MM.1S (cell line): ENCODE measurements around the gene KCNIP1.

Experiments
- DNase-seq: peaks from one replicate; pipeline ENCODE4 v3.0.0-alpha.2; 2015
- H2AFZ ChIP-seq: fragments of 300-600 bp; sonication (generic); 2 replicates; pipeline ENCODE4 v1.6.0; 2016; ENCODE audit warnings: antibody characterized with exemption, low read length
- H3F3A ChIP-seq: fragments of 300-600 bp; sonication (generic); 2 replicates; pipeline ENCODE4 v1.6.1; 2016; ENCODE audit warnings: mild to moderate bottlenecking, antibody characterized with exemption, low read length, moderate library complexity, mixed read lengths; ENCODE audit not compliant: insufficient read depth
- H3K27ac ChIP-seq: fragments of 300-600 bp; sonication (generic); 2 replicates; pipeline ENCODE4 v1.5.1; 2016; ENCODE audit warnings: mild to moderate bottlenecking, low read length
- H3K27me3 ChIP-seq: fragments of 300-600 bp; sonication (generic); replicated peaks from 2 replicates; pipeline ENCODE4 v1.6.0; 2016; ENCODE audit warnings: low read length; ENCODE audit not compliant: insufficient read depth
- H3K36me3 ChIP-seq: fragments of 300-600 bp; sonication (generic); replicated peaks from 2 replicates; pipeline ENCODE4 v1.6.1; 2016; ENCODE audit warnings: mild to moderate bottlenecking, low read length, mixed read lengths; ENCODE audit not compliant: insufficient read depth
- H3K4me1 ChIP-seq: fragments of 300-600 bp; sonication (generic); 2 replicates; pipeline ENCODE4 v1.6.1; 2016; ENCODE audit warnings: low read length, mixed read lengths
- H3K4me2 ChIP-seq: fragments of 300-600 bp; sonication (generic); 2 replicates; pipeline ENCODE4 v1.6.0; 2016; ENCODE audit warnings: low read depth, low read length
- H3K4me3 ChIP-seq: fragments of 300-600 bp; sonication (generic); 2 replicates; pipeline ENCODE4 v1.5.1; 2016; ENCODE audit warnings: low read length, mixed read lengths
- H3K79me2 ChIP-seq: fragments of 300-600 bp; sonication (generic); 2 replicates; pipeline ENCODE4 v1.6.1; 2016; ENCODE audit warnings: mixed run types, low read length, mixed read lengths
- H3K9ac ChIP-seq: fragments of 300-600 bp; sonication (generic); 2 replicates; pipeline ENCODE4 v1.6.1; 2016; ENCODE audit warnings: low read length, mixed read lengths
- H3K9me2 ChIP-seq: fragments of 300-600 bp; sonication (generic); replicated peaks from 2 replicates; pipeline ENCODE4 v1.6.1; 2016; ENCODE audit warnings: mild to moderate bottlenecking, low read length, mixed read lengths; ENCODE audit not compliant: insufficient read depth
- H3K9me3 ChIP-seq: fragments of 300-600 bp; sonication (generic); replicated peaks from 2 replicates; pipeline ENCODE4 v1.6.1; 2016; ENCODE audit warnings: mild to moderate bottlenecking, low read length, mixed read lengths; ENCODE audit not compliant: insufficient read depth
- H4K20me1 ChIP-seq: fragments of 300-600 bp; sonication (generic); 2 replicates; pipeline ENCODE4 v1.6.1; 2016; ENCODE audit warnings: mild to moderate bottlenecking, low read length, moderate library complexity, mixed read lengths; ENCODE audit not compliant: insufficient read depth
- EZH2 ChIP-seq: fragments of 300-600 bp; sonication (generic); optimal IDR thresholded peaks from 2 replicates; pipeline ENCODE3; 2017; ENCODE audit warnings: low read depth, mild to moderate bottlenecking, antibody characterized with exemption, low read length, mixed read lengths
- EZH2phosphoT487 ChIP-seq: fragments of 300-600 bp; sonication (generic); IDR thresholded peaks from 2 replicates; pipeline ENCODE4 v1.6.1; 2018; ENCODE audit warnings: antibody characterized with exemption, low read length
- TF ChIP-seq, protein P1 (sequence below): fragments of 300-600 bp; sonication (generic); IDR thresholded peaks from 2 replicates; pipeline ENCODE4 v1.5.1; 2016; ENCODE audit warnings: antibody characterized with exemption, low read length, mixed read lengths

The KCNIP1 gene

DNA sequence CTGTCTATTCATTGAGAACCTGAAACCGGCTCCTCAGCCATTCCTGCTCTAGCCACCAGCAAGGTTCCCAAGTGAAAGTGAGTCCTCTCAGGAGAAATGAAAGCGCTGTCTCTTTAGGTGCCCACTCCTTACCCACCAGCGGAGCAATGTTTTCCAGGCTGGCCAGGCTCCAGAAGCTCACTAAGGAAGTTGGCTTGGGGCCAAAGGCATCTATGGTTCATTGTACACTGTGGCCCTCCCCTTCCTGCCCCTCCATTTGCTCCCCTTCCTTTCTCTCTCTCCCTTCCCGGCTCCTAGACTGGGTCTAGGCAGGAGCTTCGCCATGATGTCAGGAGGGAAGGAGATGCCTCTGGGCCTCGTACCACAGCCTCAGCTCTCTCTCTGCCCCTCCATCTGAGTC lies 278.6 kb downstream of the KCNIP1 start:
- no peaks in the 10 kb centered on the region for H3K4me1 ChIP-seq
- no peak overlapping the region for H3K4me3 ChIP-seq
- DNase-seq: no peak
- no peaks in the 10 kb centered on the region for H3K79me2 ChIP-seq
- no peaks in the 10 kb centered on the region for H3K9me3 ChIP-seq
- H4K20me1 ChIP-seq: no peaks in the 10 kb centered on the region
- H3K27me3 ChIP-seq: no peaks in the 10 kb centered on the region
- H2AFZ ChIP-seq: no peak overlapping the region
- no peak overlapping the region for H3K27ac ChIP-seq
- no peak overlapping the region for H3K9ac ChIP-seq
- no peaks in the 10 kb centered on the region for H3K9me2 ChIP-seq
- no peaks in the 10 kb centered on the region for H3F3A ChIP-seq
- H3K36me3 ChIP-seq: no peaks in the 10 kb centered on the region
- H3K4me2 ChIP-seq: no peak overlapping the region
- TF ChIP-seq EZH2 (no peak), EZH2phosphoT487 (no peak)
- TF ChIP-seq, protein P1, sequence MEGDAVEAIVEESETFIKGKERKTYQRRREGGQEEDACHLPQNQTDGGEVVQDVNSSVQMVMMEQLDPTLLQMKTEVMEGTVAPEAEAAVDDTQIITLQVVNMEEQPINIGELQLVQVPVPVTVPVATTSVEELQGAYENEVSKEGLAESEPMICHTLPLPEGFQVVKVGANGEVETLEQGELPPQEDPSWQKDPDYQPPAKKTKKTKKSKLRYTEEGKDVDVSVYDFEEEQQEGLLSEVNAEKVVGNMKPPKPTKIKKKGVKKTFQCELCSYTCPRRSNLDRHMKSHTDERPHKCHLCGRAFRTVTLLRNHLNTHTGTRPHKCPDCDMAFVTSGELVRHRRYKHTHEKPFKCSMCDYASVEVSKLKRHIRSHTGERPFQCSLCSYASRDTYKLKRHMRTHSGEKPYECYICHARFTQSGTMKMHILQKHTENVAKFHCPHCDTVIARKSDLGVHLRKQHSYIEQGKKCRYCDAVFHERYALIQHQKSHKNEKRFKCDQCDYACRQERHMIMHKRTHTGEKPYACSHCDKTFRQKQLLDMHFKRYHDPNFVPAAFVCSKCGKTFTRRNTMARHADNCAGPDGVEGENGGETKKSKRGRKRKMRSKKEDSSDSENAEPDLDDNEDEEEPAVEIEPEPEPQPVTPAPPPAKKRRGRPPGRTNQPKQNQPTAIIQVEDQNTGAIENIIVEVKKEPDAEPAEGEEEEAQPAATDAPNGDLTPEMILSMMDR: no peak

DNA sequence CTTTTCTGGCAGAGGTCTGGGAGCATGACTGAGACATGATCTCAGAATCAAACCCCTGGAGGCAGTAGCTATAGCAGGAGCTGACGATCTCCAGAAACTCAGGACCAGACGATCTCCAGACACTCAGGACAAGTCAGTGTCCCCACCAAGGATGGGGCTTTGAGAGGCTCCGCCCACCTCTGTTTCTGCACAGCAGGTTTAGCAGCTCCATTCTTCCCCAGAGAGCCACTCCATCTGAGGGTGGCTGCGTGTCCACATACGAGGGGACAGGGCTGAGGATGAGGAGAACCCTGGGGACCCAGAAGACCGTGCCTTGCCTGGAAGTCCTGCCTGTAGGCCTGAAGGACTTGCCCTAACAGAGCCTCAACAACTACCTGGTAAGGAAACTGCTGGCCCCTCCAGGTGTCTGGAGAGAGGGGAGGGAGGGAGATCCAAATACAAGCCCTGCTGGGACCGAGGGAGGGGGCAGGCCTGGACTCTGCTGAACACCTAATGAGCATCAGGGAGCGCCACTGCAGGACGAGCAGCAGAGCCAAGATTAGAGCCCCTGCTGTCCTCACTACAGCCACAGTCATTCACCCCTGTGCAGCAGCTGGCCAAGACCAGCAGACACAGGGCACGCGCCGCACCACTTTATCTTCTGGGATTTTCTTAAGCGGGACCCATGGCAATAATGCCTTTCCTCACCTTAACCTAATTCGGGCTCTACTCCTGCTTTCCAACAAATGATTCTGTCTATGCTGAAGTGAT lies 279.9 kb downstream of the KCNIP1 start, which contains the start of gene GABRP:
Gene GABRP (plus strand): TSS at position 228 of the 750 bp plus-strand sequence. CDS start 4,891 bp downstream, outside the sequence.
- DNase-seq: no peak
- Histone ChIP-seq H3K9me3 (no peaks in the 10 kb centered on the region), H3K4me1 (no peaks in the 10 kb centered on the region), H3K9ac (no peak within 1 kb of the TSS), H2AFZ (no peak within 1 kb of the TSS), H3K27ac (no peak within 1 kb of the TSS), H3K4me2 (no peak within 1 kb of the TSS), H3K79me2 (no peaks in the 10 kb centered on the region), H4K20me1 (no peaks in the 10 kb centered on the region), H3F3A (no peaks in the 10 kb centered on the region), H3K4me3 (no peak within 1 kb of the TSS), H3K9me2 (no peaks in the 10 kb centered on the region), H3K27me3 (no peaks in the 10 kb centered on the region), H3K36me3 (no peaks in the 10 kb centered on the region)
- TF ChIP-seq EZH2phosphoT487 (no peak), EZH2 (no peak)
- TF ChIP-seq, protein P1: no peak

DNA sequence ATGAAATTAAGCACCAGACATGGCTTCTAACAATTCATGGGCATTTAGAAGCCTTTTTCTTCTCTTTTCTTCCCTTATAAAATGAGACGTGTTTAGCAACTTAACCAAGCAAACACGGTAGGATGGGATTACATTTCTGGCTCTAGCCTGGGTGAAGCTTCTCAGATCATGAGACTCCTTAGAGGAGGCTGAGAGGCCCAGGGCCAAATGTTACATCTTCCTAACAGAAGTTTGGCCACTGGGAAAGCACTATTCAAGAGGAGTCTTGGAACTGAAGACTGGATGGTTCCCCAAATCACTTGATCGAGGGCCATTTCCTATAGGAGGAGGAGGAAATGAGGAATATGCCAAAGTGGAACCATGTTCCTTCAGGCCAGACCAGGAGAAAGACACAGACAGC lies 281.6 kb downstream of the KCNIP1 start:
- Histone ChIP-seq H3K27me3 (no peaks in the 10 kb centered on the region), H4K20me1 (no peaks in the 10 kb centered on the region), H3K4me3 (no peak overlapping the region), H3K36me3 (no peaks in the 10 kb centered on the region), H3K9me3 (no peaks in the 10 kb centered on the region), H3K9me2 (no peaks in the 10 kb centered on the region), H3K4me2 (no peak overlapping the region), H3F3A (no peaks in the 10 kb centered on the region), H3K9ac (no peak overlapping the region), H2AFZ (no peak overlapping the region), H3K27ac (no peak overlapping the region), H3K79me2 (no peaks in the 10 kb centered on the region), H3K4me1 (no peaks in the 10 kb centered on the region)
- no peak for DNase-seq
- TF ChIP-seq, protein P1: no peak
- TF ChIP-seq EZH2 (no peak), EZH2phosphoT487 (no peak)
